AG08396 (cell line): ENCODE results near the gene TFF2.

Source experiments
- DNase-seq: peaks from one replicate; pipeline ENCODE4 v3.0.0; 2012; ENCODE audit warnings: low spot score, mixed read lengths

TFF2 gene, protein sequence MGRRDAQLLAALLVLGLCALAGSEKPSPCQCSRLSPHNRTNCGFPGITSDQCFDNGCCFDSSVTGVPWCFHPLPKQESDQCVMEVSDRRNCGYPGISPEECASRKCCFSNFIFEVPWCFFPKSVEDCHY

GRCh38 chr21:42350927-42351426, at the start of gene TFF2:
TSS of gene TFF2 (minus strand) at chr21:42350994. CDS start at chr21:42350957, 37 bp downstream.
- no peak for DNase-seq

GRCh38 chr21:42400525-42400924, 49.7 kb upstream of the TFF2 start:
- DNase-seq: no peak

- no peak for DNase-seq
These were observed 47.7 kb upstream of the TFF2 start for GRCh38 chr21:42398436-42399028.

DNA sequence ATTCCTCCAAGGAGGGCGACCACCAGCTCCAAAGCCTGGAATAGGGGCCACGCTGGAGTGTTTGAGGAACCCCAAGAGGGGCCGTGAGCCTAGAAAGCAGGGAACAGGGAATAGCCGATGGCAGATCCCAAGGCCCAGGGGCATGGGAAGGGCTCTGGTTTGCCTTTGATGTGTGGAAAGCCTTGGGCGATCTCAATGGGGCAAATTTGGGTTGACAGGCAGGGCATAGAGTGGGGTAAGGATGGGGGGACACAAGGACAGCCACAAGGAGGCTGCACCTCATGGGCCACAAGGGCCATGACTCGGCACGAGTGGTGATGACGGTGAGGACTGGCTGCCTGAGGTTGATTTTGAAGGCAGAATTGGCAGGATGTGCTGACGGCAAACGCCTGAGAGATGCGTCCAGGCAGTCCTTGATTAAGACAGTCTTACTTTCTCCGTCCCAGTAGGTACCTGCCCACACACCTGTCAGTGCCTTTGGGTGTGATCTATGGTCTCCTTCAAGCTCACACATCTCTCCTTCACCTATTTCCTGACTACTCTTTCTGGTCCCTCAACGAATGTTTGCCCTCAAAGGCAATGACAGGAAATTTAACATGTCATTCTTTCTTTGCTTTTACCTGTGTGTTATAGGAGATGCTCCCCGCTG, 47.1 kb upstream of the TFF2 start:
- no peak for DNase-seq

DNA sequence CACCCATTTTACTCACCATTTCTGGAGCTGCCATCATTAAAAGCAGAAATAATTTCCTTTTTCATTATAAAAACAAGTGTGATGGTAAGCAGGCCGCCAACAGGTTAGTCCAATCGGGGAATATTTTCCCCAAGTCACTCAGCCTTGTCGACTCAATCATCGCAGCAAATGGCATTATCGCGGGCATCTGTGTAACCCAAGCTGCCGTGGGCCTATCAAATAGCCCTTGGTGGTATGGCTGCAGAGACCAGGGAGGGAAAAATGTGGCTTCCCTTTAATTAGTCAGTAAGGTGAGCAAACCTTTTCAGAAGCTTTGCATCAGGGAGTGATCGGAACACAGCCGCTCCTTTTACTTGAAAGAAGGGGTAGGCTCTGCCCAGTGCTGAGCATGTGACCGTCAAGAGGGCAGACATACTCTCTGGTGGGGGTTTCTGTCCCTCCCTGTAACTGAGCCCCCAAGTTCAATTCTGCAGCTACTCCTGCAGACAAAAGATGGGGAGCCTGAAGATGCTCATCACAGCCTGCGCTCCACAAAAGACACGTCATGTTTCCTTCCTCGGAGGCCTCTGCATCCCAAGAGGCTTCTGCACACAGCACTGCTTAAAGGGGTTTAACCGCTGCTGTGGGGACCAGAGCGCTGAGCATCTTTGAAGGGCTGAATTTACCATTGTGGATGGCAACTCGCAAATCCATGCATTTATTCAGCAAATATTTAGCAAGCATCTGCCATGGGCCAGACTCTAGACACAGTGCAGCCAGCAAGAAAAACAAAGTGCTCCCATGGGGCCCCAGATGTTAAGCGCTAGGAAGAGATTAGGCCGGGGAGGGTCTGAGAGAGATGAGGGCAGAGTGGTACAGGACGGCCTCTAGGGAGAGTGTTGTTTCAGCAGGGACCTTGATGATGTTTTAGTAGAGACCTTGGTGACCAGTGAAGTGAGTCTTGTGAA, 46.3 kb upstream of the TFF2 start:
- no peak for DNase-seq

DNA sequence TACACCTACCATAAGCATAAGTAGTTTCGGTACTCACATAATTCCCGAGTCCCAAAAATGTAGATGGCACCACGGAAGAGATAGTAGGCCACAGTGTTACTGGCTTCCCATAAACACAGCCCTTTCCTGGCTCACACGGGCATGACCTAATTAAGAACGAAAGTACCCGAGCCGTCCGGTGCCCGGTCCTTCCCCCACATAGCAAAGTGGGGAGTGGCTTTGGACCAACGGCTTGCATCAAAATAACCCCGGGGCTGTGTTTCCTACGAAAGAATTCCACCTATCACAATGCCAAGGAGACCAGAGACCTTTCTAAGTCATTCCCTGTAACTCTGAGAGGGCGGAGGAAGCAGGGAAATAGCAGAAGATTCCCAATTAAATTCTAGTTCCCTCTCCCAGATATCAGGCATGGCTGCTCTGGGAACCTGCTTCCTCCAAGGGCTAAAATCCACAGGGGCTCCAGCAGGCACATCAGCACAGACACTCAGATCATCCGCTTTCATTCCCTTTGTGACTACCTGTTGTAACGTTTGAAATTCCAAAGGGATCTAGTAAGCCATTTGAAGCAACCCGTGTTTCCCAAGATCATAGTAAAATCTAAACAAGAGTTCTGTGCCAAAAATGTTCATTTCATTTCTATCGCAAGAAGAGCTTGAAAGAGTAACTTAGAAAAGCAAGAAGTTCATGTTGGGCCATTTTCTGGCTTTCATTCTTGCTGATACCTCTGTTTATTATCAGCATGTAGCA, 45.3 kb upstream of the TFF2 start, which contains the start of gene TMPRSS3:
Gene TMPRSS3 (minus strand): TSS at position 148 of the 747 bp plus-strand sequence. CDS start 635 bp downstream, outside the sequence.
- no peak for DNase-seq

GRCh38 chr21:42395302-42395701, 44.5 kb upstream of the TFF2 start:
- DNase-seq: no peak

DNA sequence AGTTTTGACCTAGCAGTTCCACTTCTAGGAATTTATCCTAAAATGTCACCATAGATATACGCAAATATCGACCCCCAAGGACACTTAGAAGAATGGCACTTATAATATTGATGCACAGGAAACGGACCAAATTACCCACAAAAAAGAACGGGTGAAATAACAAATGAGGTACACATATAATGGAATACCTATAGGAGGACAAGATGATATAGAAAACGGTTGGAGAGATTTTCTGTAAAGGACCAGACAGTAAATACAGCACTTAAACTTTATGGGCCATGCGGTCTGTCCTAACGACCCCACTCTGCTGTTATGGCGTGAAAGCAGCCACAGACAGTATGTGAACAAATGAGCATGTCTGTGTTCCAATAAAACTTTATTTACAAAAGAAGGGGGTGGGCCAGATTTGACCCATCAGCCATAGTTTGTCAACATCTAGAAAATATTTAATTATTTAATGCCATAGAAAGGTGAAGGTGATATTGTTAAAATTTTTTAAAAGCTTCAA, 42.7 kb upstream of the TFF2 start:
- DNase-seq: no peak

GRCh38 chr21:42392731-42393442, 42.1 kb upstream of the TFF2 start:
- no peak for DNase-seq

- no peak for DNase-seq
These were observed 40.5 kb upstream of the TFF2 start for GRCh38 chr21:42391297-42391696.

DNA sequence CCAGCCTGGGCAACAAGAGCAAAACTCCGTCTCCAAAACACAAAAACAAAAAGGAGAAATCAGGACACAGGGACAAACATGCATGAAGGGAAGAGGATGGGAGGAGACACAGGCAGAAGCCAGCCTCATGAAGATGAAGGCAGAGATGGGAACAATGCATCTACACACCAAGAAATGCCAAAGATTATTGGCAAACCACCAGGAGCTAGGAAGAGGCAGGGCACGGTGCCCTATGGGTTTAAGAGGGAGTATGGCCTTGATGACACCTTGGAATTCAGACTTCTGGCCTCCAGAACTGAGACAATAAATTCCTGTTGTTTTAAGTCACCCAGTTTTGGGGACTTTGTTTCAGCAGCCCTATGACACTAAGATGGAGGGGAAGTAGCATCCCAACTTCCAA, 39.9 kb upstream of the TFF2 start:
- DNase-seq: no peak

DNA sequence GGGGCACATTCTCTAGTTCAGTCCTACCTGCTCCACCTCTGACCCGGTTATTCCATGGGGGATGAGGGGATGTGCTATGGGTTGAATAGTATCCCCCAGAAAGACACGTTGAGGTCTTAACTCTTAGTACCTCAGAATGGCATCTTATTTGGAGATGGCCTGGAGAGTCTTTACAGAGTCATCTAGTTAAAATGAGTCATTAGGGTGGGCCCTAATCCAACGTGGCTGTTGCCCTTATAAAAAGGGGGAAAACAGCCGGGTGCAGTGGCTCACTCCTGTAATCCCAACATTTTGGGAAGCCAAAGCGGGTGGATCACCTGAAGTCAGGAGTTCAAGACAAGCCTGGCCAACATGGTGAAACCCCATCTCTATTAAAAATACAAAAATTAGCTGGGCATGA, 39.4 kb upstream of the TFF2 start:
- no peak for DNase-seq

GRCh38 chr21:42389449-42389835, 38.6 kb upstream of the TFF2 start:
- DNase-seq: no peak

- no peak for DNase-seq
These were observed 38.1 kb upstream of the TFF2 start for GRCh38 chr21:42388740-42389448.

GRCh38 chr21:42387843-42388340, 37.1 kb upstream of the TFF2 start:
- DNase-seq: no peak

DNA sequence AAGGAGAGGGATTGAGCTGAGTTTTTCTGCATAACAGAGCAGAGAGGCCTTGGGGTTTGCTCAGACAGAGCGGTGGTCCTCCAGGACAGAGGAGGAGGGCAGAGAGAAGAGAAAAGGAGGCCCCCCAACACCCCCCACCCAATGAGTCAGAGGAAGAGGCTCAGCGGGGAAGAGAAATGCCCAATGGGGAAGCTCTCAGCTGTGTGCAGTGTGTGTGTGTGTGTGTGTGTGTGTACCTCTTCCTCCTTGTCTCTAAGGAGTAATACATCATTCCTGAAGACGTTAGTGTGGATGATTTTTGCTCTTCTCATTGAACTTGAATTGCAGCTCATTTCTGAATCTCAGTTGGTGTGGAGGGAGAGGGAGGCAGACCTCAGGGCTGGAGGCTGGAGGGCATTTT, 36.4 kb upstream of the TFF2 start:
- DNase-seq: no peak

DNA sequence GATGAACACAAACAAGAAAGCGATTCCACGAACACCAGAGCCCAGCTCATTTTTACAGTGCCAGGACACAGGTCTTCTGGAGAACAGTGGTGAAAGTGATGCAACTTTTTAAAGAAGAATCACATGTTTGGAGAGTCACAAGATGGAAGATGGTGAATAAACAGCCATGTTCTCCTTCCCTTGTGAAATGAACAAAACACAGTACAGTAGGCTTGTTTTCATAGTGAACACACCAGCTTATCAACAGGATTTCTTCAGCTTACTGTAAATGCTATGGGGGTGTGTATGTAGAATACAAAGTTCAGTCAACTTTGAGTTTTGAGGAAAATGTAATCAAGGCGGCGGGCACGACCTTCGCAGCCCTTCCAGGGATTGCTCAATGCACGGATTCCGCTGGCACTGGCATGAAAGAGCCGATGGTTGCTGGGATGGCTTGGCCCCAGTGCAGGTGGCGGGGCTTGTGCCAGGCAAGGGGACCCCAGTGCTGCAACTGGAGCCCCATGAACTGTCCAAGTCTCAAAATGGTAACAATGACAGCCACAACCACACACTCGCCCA, 35.3 kb upstream of the TFF2 start:
- no peak for DNase-seq

DNA sequence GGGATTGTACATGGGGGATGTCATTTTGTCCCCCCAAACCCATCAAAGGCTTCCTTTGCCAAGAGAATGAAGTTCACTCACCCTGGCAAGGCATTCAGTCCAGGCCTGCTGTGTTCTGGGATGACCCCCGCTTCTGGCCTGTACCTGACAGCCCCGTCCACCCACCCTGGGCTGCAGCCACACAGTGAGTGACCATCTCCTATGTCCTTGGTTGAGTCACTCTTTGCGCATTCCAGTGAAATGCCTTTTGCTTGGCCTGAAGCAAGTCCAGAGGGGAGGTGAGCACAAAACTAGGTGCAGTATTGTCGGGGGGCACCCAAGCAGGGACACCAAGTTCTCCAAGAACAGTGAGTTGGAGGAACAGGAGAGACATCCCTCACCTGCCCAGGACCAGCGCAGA, 34.8 kb upstream of the TFF2 start:
- no peak for DNase-seq

GRCh38 chr21:42384989-42385388, 34.2 kb upstream of the TFF2 start:
- DNase-seq: no peak
